Astrocyte of the cerebellum (primary cell): Measurements from ENCODE around the gene KRT78.
"Not testable (repeated sequence)": the region's sequence is repeated elsewhere in the genome, so short reads cannot be mapped to it uniquely, and the experiment has no call there.

Experiments used
- DNase-seq: peaks from one replicate; pipeline ENCODE4 v3.0.0-alpha.2; 2011; ENCODE audit warnings: low read depth
- H3K4me3 ChIP-seq: 2 replicates; pipeline ENCODE4 v1.5.1; 2011; ENCODE audit warnings: mild to moderate bottlenecking, low read depth, low read length, moderate library complexity
- CTCF ChIP-seq: IDR thresholded peaks from 2 replicates; pipeline ENCODE4 v1.5.1; 2012; ENCODE audit warnings: low read length, low read depth, moderate library complexity, mild to moderate bottlenecking; ENCODE audit errors: missing control alignments
- in situ Hi-C: cut with HindIII; loops from 2 replicates; pipeline ENCODE4 v1.10.0; 2017; ENCODE audit warnings: low sequenced_read_pairs

Gene KRT78

GRCh38 chr12:52861511-52861910, 12.7 kb upstream of the KRT78 start:
- in situ Hi-C loops = no loop called here
- TF ChIP-seq CTCF = no peak
- H3K4me3 ChIP-seq = no peak overlapping the region
- DNase-seq = no peak

GRCh38 chr12:52860102-52860823, 11.5 kb upstream of the KRT78 start:
- in situ Hi-C loops = no loop called here
- DNase-seq = no peak
- H3K4me3 ChIP-seq = no peak overlapping the region
- TF ChIP-seq CTCF = no peak

GRCh38 chr12:52857500-52857899, 8.7 kb upstream of the KRT78 start:
- no peak overlapping the region for H3K4me3 ChIP-seq
- TF ChIP-seq CTCF = no peak
- no peak for DNase-seq
- in situ Hi-C loops = no loop called here

GRCh38 chr12:52856787-52857186, 8.0 kb upstream of the KRT78 start:
- no peak for DNase-seq
- in situ Hi-C loops = no loop called here
- no peak for TF ChIP-seq CTCF
- H3K4me3 ChIP-seq = no peak overlapping the region

- H3K4me3 ChIP-seq, DNase-seq, in situ Hi-C loops: not testable (repeated sequence)
Measured at GRCh38 chr12:52856077-52856476, 7.3 kb upstream of the KRT78 start.

GRCh38 chr12:52851787-52852186, 3.0 kb upstream of the KRT78 start:
- DNase-seq = no peak
- no peak for TF ChIP-seq CTCF
- in situ Hi-C loops = no loop called here
- H3K4me3 ChIP-seq = no peak overlapping the region

GRCh38 chr12:52850681-52851080, 1.9 kb upstream of the KRT78 start:
- no peak overlapping the region for H3K4me3 ChIP-seq
- no peak for TF ChIP-seq CTCF
- in situ Hi-C loops = no loop called here
- no peak for DNase-seq
